ENCODE results near the gene HOMEZ. TPM values are rescaled to one million over a fixed set of nuclear protein-coding genes. Genes with fewer than 3 reads are reported as not detected.

The HOMEZ gene
- total RNA-seq, result 8.2 and 9.4 TPM in 2 replicates
- 6.3 and 11.2 TPM in 2 replicates for polyA plus RNA-seq

DNA sequence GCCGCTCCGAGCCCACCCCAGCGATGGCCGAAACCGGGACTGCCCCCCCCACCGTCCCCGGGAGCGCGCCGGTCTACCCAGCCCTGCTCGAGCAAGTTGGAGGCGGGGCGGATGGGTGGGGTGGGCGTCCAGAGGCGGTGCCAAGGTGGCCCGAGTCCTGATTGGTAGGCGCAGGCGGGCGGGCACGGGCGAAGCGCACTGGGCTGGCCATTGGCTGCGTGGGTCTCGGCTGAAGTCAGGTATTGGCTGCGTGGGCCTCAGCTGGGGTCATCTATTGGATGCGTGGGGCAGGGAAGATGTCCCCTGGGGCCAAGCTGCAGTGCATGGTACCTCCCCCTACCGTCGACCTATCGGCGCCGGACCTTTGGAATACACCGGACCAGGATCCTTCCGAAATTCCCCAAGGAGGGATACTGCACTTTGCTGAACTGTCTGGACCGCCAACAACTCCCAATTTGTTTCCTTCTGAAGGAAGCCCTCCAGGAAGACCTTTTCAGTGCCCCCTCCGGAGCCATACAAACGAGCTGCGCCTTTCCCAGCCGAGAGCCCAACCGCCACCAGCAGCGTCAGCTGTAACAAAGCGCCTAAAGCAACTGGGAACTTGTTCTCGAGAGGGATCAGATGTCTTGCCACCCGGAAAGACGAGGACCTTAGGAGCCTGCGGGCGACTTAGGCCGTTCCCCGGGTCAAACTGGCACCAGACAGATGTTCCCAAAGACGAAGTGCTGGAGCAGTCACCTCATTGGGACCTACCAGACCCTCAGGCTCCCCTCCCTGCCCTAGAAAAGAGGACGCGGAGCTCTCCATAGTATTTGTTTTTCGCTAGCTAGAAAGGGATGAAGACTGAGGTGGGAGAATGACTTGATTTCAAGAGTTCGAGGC lies at the start of gene HOMEZ:
Gene HOMEZ, minus strand, starts transcription at position 113 of the 882 bp plus-strand sequence. CDS start 180 bp downstream, outside the sequence.
- no peaks in the 10 kb centered on the region for H3K36me3 ChIP-seq (replicated peaks; ENCODE audit: insufficient read depth, low read depth)
- peak within 1 kb of the TSS; percentile 92 for H3K27ac ChIP-seq
- peaks cover 41% of the 10 kb centered on the region for H3K79me2 ChIP-seq
- no peaks in the 10 kb centered on the region for H3K9me2 ChIP-seq (replicated peaks; ENCODE audit: insufficient read depth)
- TF ChIP-seq EZH2phosphoT487 (IDR thresholded peaks at IDR 0.05; ENCODE audit: low read depth, severe bottlenecking, unreplicated experiment) (no peak), EZH2 (IDR thresholded peaks at IDR 0.05; ENCODE audit: borderline replicate concordance) (no peak), CTCF (IDR thresholded peaks at IDR 0.05; ENCODE audit: poor library complexity) (no peak)
- peak; percentile 98 for DNase-seq (ENCODE audit: low spot score)
- peak within 1 kb of the TSS; percentile 85 for H2AFZ ChIP-seq
- peak within 1 kb of the TSS; percentile 88 for H3K4me2 ChIP-seq
- 2% methylated on average over 38 of the region's 53 CpGs for WGBS (ENCODE audit: low lambda C conversion rate, missing lambda C conversion rate)
- peak within 1 kb of the TSS; percentile 69 for H3K4me3 ChIP-seq
- H4K20me1 ChIP-seq (ENCODE audit: insufficient read depth, poor library complexity, severe bottlenecking), result no peaks in the 10 kb centered on the region
- H3K4me1 ChIP-seq (ENCODE audit: insufficient read depth), result peaks cover 11% of the 10 kb centered on the region
- H3K9me3 ChIP-seq (ENCODE audit: low read depth), result no peaks in the 10 kb centered on the region
- H3K27me3 ChIP-seq, result no peaks in the 10 kb centered on the region

DNA sequence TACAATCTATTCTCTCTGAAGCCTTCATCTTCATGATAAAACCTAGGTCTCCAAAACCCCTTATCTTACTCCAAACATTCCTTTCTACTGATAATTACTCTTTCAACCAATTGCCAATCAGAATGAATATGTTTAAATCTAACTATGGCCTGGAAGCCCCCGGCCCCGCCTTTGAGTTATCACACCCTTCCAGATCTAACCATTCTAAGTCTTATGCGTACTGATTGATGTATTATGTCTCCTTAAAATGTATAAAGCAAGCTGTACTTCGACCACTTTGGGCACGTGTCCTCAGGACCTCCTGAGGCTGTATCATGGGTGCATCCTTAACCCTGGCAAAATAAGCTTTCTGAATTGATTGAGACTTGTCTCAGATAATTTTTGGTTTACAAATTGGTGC lies 49.7 kb upstream of the HOMEZ start:
- TF ChIP-seq EZH2phosphoT487 (IDR thresholded peaks at IDR 0.05; ENCODE audit: low read depth, severe bottlenecking, unreplicated experiment), result no peak
- no peak for TF ChIP-seq CTCF (IDR thresholded peaks at IDR 0.05; ENCODE audit: poor library complexity)
- no peak for TF ChIP-seq EZH2 (IDR thresholded peaks at IDR 0.05; ENCODE audit: borderline replicate concordance)
- H3K9me3 ChIP-seq (ENCODE audit: low read depth), result no peaks in the 10 kb centered on the region
- no peaks in the 10 kb centered on the region for H3K9me2 ChIP-seq (replicated peaks; ENCODE audit: insufficient read depth)
- no peak for DNase-seq (ENCODE audit: low spot score)
- no peaks in the 10 kb centered on the region for H3K4me1 ChIP-seq (ENCODE audit: insufficient read depth)
- WGBS (ENCODE audit: low lambda C conversion rate, missing lambda C conversion rate), result 80% methylated on average over 5 of the region's 5 CpGs
- H3K36me3 ChIP-seq (replicated peaks; ENCODE audit: insufficient read depth, low read depth), result no peaks in the 10 kb centered on the region
- H3K4me3 ChIP-seq, result no peak overlapping the region
- H3K27ac ChIP-seq, result no peak overlapping the region
- no peak overlapping the region for H2AFZ ChIP-seq
- no peak overlapping the region for H3K4me2 ChIP-seq
- H3K27me3 ChIP-seq, result no peaks in the 10 kb centered on the region
- H3K79me2 ChIP-seq, result no peaks in the 10 kb centered on the region
- H4K20me1 ChIP-seq (ENCODE audit: insufficient read depth, poor library complexity, severe bottlenecking), result no peaks in the 10 kb centered on the region

DNA sequence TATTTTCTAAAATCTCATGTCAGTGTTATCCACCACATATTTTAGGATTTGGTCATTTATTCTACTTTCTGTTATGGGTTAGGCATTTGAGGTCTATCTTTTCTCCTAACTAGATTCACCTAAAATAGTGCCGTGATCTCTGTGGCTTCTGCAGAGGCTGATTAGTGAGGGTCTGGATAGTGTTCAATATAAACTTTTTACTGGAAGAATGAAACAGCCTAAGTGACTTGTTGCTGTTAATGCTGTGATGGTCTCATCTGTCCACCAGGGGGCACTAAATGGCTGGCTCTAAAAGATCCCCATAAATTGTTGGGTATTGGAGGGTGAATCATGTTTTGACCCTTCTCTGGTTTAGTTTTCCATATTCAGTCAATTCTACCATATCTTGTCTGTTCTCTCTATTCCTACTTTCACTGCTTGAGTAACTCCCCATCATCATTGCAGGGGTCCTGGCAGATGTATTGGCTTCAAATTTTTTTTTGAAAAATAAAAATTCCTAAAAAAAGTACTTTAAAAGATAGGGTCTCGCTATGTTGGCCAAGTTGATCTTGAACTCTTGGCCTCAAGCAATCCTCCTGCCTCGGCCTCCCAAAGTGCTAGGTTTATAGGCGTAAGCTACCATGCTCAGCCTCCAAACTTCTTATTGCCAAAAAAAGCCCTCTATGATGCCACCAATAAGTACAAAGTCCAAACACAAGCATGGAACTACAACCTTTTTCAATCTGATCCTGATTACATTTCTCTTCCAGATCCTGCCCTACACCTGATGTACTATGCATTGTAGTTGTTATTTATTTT lies 42.2 kb upstream of the HOMEZ start:
- Histone ChIP-seq H3K4me2 (no peak overlapping the region), H2AFZ (no peak overlapping the region), H3K27ac (no peak overlapping the region), H3K27me3 (no peaks in the 10 kb centered on the region), H3K9me2 (replicated peaks; ENCODE audit: insufficient read depth) (no peaks in the 10 kb centered on the region), H3K36me3 (replicated peaks; ENCODE audit: insufficient read depth, low read depth) (no peaks in the 10 kb centered on the region), H3K4me3 (no peak overlapping the region), H3K9me3 (ENCODE audit: low read depth) (no peaks in the 10 kb centered on the region), H3K4me1 (ENCODE audit: insufficient read depth) (peaks cover 2% of the 10 kb centered on the region), H4K20me1 (ENCODE audit: insufficient read depth, poor library complexity, severe bottlenecking) (peaks cover 4% of the 10 kb centered on the region), H3K79me2 (peaks cover 11% of the 10 kb centered on the region)
- WGBS (ENCODE audit: low lambda C conversion rate, missing lambda C conversion rate), result 56% methylated on average over 4 of the region's 4 CpGs
- TF ChIP-seq EZH2phosphoT487 (IDR thresholded peaks at IDR 0.05; ENCODE audit: low read depth, severe bottlenecking, unreplicated experiment) (no peak), CTCF (IDR thresholded peaks at IDR 0.05; ENCODE audit: poor library complexity) (peak; percentile 86)
- DNase-seq (ENCODE audit: low spot score), result peak; percentile 85
